Measurements from ENCODE around the gene LRRC47. TPM values are rescaled to one million over a fixed set of nuclear protein-coding genes. Genes with fewer than 3 reads are reported as not detected.

The LRRC47 gene
- polyA plus RNA-seq, 1 experiment = 17.7 TPM

DNA sequence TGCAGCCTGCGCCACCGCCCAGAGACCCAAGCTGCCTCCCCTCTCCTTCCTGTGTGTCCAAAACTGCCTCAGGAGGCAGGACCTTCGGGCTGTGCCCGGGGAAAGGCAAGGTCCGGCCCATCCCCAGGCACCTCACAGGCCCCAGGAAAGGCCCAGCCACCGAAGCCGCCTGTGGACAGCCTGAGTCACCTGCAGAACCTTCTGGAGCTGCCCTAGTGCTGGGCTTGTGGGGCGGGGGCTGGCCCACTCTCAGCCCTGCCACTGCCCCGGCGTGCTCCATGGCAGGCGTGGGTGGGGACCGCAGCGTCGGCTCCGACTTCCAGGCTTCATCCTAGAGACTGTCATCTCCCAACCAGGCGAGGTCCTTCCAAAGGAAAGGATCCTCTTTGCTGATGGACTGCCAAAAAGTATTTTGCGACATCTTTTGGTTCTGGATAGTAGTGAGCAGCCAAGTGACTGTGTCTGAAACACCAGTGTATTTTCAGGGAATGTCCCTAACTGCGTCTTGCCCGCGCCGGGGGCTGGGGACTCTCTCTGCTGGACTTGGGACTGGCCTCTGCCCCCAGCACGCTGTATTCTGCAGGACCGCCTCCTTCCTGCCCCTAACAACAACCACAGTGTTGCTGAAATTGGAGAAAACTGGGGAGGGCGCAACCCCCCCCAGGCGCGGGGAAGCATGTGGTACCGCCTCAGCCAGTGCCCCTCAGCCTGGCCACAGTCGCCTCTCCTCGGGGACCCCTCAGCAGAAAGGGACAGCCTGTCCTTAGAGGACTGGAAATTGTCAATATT lies 63.0 kb downstream of the LRRC47 start:
- no peak for TF ChIP-seq CTCF (IDR thresholded peaks at IDR 0.05; ENCODE audit: insufficient read depth, low read depth, low read length)
- no peak for DNase-seq (ENCODE audit: low read depth)
- peaks cover 3% of the 10 kb centered on the region for H3K36me3 ChIP-seq (ENCODE audit: control insufficient read depth, insufficient read depth, low read length)
- ChIA-PET CTCF (interaction anchor here (0.9 to 3.7 kb wide), 2 partner anchors 9 to 12 kb away, joined by 3 to 30 read pairs; no protein-coding TSS in a partner anchor), POLR2A (interaction anchor here (0.5 kb wide), 1 partner anchor 280 kb away, joined by 3 read pairs; no protein-coding TSS in a partner anchor)
- no peaks in the 10 kb centered on the region; the same call in 1 of the 2 replicates for H3K27me3 ChIP-seq (ENCODE audit: control insufficient read depth, insufficient read depth, low read length)
- H3K4me3 ChIP-seq (ENCODE audit: low read depth, low read length) = no peak overlapping the region

- H3K27me3 ChIP-seq (ENCODE audit: control insufficient read depth, insufficient read depth, low read length) = no peaks in the 10 kb centered on the region; the same call in 1 of the 2 replicates
- H3K4me3 ChIP-seq (ENCODE audit: low read depth, low read length) = no peak overlapping the region
- H3K36me3 ChIP-seq (ENCODE audit: control insufficient read depth, insufficient read depth, low read length) = peaks cover 2% of the 10 kb centered on the region; the same call in 1 of the 2 replicates
- CTCF ChIA-PET = interaction anchor here (3.7 kb wide), 1 partner anchor 8 kb away, joined by 30 read pairs; no protein-coding TSS in a partner anchor
- no peak for DNase-seq (ENCODE audit: low read depth)
- POLR2A ChIA-PET = no interaction called here
- peak; percentile 14; the same call in 1 of the 2 replicates for TF ChIP-seq CTCF (IDR thresholded peaks at IDR 0.05; ENCODE audit: insufficient read depth, low read depth, low read length)
These were observed 63.7 kb downstream of the LRRC47 start for GRCh38 chr1:3732434-3733093.

- peaks cover 2% of the 10 kb centered on the region; the same call in 1 of the 2 replicates for H3K36me3 ChIP-seq (ENCODE audit: control insufficient read depth, insufficient read depth, low read length)
- no peak overlapping the region for H3K4me3 ChIP-seq (ENCODE audit: low read depth, low read length)
- ChIA-PET POLR2A (no interaction called here), CTCF (interaction anchor here (3.7 kb wide), 1 partner anchor 8 kb away, joined by 30 read pairs; no protein-coding TSS in a partner anchor)
- TF ChIP-seq CTCF (IDR thresholded peaks at IDR 0.05; ENCODE audit: insufficient read depth, low read depth, low read length) = no peak
- DNase-seq (ENCODE audit: low read depth) = no peak
- H3K27me3 ChIP-seq (ENCODE audit: control insufficient read depth, insufficient read depth, low read length) = no peaks in the 10 kb centered on the region; the same call in 1 of the 2 replicates
These were observed 64.5 kb downstream of the LRRC47 start for GRCh38 chr1:3731583-3732433.

DNA sequence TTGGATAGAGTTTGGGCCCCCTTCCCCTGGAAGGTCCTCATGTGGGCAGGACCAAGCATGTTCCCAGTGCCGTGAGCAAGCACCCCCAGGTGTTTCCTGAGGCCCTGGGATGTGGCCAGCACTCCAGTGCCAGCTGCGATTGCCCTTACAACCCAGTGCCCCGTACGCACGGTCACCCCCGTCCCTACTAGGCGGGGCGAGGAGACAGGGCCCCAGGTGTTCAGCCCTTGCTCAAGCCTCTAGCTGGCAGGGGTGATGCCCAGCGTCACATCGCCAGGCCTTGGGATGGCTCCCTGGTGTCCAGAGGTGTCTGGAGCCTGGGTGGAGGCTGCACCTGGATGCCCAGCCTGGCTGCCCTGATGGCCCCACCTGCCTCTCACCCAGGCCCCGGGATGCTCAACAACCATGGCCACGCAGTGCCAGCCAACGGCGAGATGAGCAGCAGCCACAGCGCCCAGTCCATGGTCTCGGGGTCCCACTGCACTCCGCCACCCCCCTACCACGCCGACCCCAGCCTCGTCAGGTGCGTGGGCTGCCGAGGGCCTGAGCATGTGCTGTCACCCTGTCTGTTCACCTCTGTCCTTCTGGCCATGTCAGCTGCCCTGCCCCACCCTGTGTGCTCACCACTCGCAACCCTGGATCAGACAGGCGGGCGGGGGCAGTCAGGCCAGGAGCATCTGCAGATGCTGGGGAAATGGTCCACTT lies 65.6 kb downstream of the LRRC47 start:
- no peak for DNase-seq (ENCODE audit: low read depth)
- Histone ChIP-seq H3K27me3 (ENCODE audit: control insufficient read depth, insufficient read depth, low read length) (no peaks in the 10 kb centered on the region; the same call in 1 of the 2 replicates), H3K36me3 (ENCODE audit: control insufficient read depth, insufficient read depth, low read length) (no peaks in the 10 kb centered on the region), H3K4me3 (ENCODE audit: low read depth, low read length) (no peak overlapping the region)
- ChIA-PET POLR2A (no interaction called here), CTCF (interaction anchor here (1.1 kb wide), 1 partner anchor 10 kb away, joined by 3 read pairs; no protein-coding TSS in a partner anchor)
- no peak for TF ChIP-seq CTCF (IDR thresholded peaks at IDR 0.05; ENCODE audit: insufficient read depth, low read depth, low read length)

Data from BJ (cell line).